Gastrocnemius medialis (tissue), 4 donors: ENCODE results near the gene KRT23. TPM values are rescaled to one million over a fixed set of nuclear protein-coding genes. Genes with fewer than 3 reads are reported as not detected.

Experiments used
- ATAC-seq, 2 donors: fragments of 150-250 bp; one replicate each; pipeline ENCODE4 v1.9.1; 2016
- DNase-seq, 2 donors: peaks; one replicate each; pipeline ENCODE4 v3.0.0-alpha.2; 2019
- H3K27ac ChIP-seq, 4 donors: fragments of 200-600 bp; sonication (generic); 1 replicate in 1 of 4; 2 replicates in 3 of 4; pipeline ENCODE4 v1.5.1; 2016 to 2018; ENCODE audit warnings: mild to moderate bottlenecking in 2 of 4, moderate library complexity in 1 of 4
- H3K27me3 ChIP-seq, 3 donors: fragments of 200-600 bp; sonication (generic) in 2 of 3; 1 replicate in 1 of 3; 2 replicates in 2 of 3; pipeline versions ENCODE4 v1.5.1 to v1.6.0; 2016 to 2019; ENCODE audit warnings: mild to moderate bottlenecking in 1 of 3, moderate library complexity in 1 of 3
- H3K36me3 ChIP-seq, 2 donors: fragments of 200-600 bp; sonication (generic) in 1 of 2; one replicate each; pipeline ENCODE4 v1.5.1; 2017 to 2018
- H3K4me1 ChIP-seq, 2 donors: fragments of 200-600 bp; sonication (generic) in 1 of 2; one replicate each; pipeline ENCODE4 v1.5.1; 2016 to 2017; ENCODE audit warnings: mild to moderate bottlenecking in 2 of 2
- H3K4me3 ChIP-seq, 4 donors: fragments of 200-600 bp; sonication (generic) in 3 of 4; 1 replicate in 1 of 4; 2 replicates in 3 of 4; pipeline ENCODE4 v1.5.1; 2016 to 2019; ENCODE audit warnings: mild to moderate bottlenecking in 2 of 4
- H3K9me3 ChIP-seq, 3 donors: fragments of 200-600 bp; sonication (generic) in 2 of 3; 1 replicate in 1 of 3; 2 replicates in 2 of 3; pipeline ENCODE4 v1.5.1; 2016 to 2019
- POLR2A ChIP-seq, 2 donors: fragments of 450-650 bp; IDR thresholded peaks; one replicate each; pipeline ENCODE4 v1.6.1; 2017; ENCODE audit warnings: antibody characterized with exemption in 2 of 2, mild to moderate bottlenecking in 2 of 2, moderate library complexity in 2 of 2
- in situ Hi-C, 4 donors: fragments of 200-750 bp; cut with MboI; loops; one replicate each; pipeline versions ENCODE4 v1.15.0 to v1.8.0; 2017; ENCODE audit warnings: low sequenced_read_pairs in 4 of 4
- intact Hi-C: fragments of 100-400 bp; cut with DNase I; formaldehyde crosslinking; loops from one replicate; pipeline ENCODE4 v1.15.1; 2023; ENCODE audit warnings: low total_unique reads
- total RNA-seq, 4 donors: library from RNA; depleted of rRNA; stranded (reverse); fragments of >200 nt; gene quantifications; one replicate each; pipeline versions ENCODE4 v1.1.0 to v1.2.3, GENCODE V29; 2016
- TF ChIP-seq, protein P1 (sequence below), 5 experiments: fragments of 450-650 bp in 3 of 5; fragments of 200-600 bp in 2 of 5; sonication (generic) in 2 of 5; IDR thresholded peaks in 4 of 5; conservative IDR thresholded peaks in 1 of 5; 1 replicate in 4 of 5; 2 replicates in 1 of 5; pipeline ENCODE4 v1.5.1; 2016 to 2019; ENCODE audit warnings: antibody characterized with exemption in 5 of 5, mild to moderate bottlenecking in 3 of 5, moderate library complexity in 3 of 5

The KRT23 gene
- total RNA-seq, 4 donors from 2014 or later = 0.42 TPM; not detected in 3

DNA sequence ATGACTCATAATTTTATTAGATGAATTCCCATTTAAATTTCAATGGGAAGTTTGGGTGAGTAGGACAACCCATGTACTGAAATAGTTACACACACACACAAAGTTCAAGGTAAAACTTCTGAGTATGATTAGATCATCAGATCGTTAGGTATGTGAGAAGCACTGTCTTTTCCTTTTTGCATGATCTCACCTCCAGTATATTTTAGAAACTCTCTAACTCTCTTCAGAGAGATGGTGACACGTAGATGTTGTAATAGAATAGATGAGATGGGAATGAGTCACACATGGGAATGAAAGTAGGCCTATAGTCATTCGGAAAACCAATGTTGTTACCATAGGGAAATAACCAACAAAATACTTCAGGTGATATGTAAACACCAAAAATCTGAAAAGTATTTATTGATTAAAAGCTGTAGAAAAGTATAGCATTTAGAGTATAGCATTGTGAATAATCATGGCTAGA lies 22.2 kb downstream of the KRT23 start:
- TF ChIP-seq, protein P1, sequence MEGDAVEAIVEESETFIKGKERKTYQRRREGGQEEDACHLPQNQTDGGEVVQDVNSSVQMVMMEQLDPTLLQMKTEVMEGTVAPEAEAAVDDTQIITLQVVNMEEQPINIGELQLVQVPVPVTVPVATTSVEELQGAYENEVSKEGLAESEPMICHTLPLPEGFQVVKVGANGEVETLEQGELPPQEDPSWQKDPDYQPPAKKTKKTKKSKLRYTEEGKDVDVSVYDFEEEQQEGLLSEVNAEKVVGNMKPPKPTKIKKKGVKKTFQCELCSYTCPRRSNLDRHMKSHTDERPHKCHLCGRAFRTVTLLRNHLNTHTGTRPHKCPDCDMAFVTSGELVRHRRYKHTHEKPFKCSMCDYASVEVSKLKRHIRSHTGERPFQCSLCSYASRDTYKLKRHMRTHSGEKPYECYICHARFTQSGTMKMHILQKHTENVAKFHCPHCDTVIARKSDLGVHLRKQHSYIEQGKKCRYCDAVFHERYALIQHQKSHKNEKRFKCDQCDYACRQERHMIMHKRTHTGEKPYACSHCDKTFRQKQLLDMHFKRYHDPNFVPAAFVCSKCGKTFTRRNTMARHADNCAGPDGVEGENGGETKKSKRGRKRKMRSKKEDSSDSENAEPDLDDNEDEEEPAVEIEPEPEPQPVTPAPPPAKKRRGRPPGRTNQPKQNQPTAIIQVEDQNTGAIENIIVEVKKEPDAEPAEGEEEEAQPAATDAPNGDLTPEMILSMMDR (IDR thresholded peaks at IDR 0.05 in 4 of 5, conservative IDR thresholded peaks at IDR 0.05 in 1 of 5) = no peak
- TF ChIP-seq POLR2A (IDR thresholded peaks at IDR 0.05) = no peak
- Histone ChIP-seq H3K36me3 (no peaks in the 10 kb centered on the region), H3K27ac (no peak overlapping the region), H3K4me1 (peaks cover 6 to 7% of the 10 kb centered on the region in 2 donors), H3K4me3 (no peak overlapping the region), H3K27me3 (no peaks in the 10 kb centered on the region), H3K9me3 (no peaks in the 10 kb centered on the region)
- in situ Hi-C loops (loop anchor here in 1 of 4 donors (25.0 kb wide), 2 partner anchors 397 to 572 kb away; partner anchors contain the start of genes KRT35, KRT36, KRTAP16-1 and KRTAP17-1), intact Hi-C loops (no loop called here)
- no peak for DNase-seq
- peak in 1 of 2 donors; percentile 51 for ATAC-seq

DNA sequence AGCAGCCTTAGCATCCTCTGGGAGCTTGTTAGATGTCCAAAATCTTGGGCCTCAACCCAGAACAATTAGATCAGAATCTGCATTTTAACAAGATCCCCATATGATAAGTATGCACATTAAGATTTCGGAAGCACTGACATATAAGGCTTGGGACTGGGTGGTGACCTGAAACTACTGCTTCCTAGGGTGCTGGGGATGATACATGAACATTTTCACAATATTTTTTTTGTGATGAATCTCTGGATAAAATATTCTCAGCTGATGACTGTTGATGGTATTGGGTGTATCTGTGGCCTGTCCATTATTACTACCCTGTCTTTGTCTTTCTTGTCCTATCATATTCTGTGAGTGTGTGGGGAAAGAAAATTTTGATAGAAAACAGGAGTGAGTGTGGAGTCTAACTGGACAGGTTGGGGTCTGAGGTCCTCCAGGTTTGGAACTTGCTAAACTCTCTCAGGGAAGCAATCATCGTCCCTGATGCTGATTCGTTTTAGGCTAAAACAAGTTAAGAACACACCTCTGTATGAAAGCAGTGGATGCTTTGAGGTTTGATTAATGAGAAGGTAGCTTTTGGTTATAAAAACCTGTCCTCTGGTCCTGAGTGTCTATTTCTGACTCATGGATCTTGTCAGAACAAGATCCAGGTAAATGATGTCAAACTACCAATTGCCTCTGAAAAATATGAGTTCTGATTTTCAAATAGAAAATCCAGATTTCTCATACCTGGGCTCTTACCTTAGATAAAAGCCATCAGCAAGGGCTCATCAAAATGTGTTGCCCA lies 23.2 kb downstream of the KRT23 start:
- in situ Hi-C loops = loop anchor here in 1 of 4 donors (25.0 kb wide), 2 partner anchors 398 to 573 kb away; partner anchors contain the start of genes KRT35, KRT36, KRTAP16-1 and KRTAP17-1
- no peak for ATAC-seq
- H3K9me3 ChIP-seq = no peaks in the 10 kb centered on the region
- intact Hi-C loops = loop anchor here (5.0 kb wide), 1 partner anchor 38 kb away; no protein-coding TSS in a partner anchor
- H3K27ac ChIP-seq = no peak overlapping the region
- no peak overlapping the region for H3K4me3 ChIP-seq
- H3K27me3 ChIP-seq = no peaks in the 10 kb centered on the region
- no peak for DNase-seq
- no peak for TF ChIP-seq POLR2A (IDR thresholded peaks at IDR 0.05)
- TF ChIP-seq, protein P1 (IDR thresholded peaks at IDR 0.05 in 4 of 5, conservative IDR thresholded peaks at IDR 0.05 in 1 of 5) = no peak
- peaks cover 15% of the 10 kb centered on the region in 2 donors for H3K4me1 ChIP-seq
- H3K36me3 ChIP-seq = no peaks in the 10 kb centered on the region

DNA sequence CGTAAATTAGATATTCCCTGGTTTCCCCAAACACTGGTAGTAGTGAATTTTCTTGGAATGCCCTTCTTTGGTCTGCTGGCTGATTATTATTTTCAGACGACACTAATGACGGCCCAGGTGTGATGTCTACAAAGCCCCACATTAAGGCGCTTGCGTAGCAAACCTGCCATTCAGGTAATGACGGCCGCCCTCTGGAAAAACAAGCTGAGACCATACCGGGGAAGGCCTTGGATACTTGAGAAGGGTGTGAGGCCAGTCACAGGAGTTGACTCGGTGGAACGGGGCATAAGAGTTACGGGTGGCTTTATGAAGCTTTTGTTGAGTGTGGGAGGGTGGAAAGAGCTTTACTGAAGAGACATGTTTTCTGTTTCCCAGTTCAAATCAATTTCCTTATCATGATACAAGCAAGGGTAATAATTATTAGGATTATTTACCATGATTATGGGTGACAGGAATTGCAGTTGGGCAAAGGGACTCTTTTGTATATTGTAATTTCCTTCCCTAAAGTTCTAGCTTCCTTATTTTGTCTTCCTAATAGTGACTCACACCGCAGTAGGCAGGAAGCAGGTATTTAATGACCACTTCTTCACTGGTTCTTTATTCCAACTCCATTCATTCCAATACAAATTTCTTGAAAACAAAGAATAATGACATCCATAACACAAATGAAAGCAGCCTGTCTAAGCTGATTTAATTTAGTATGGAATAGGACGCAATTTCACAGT lies 24.8 kb downstream of the KRT23 start:
- no peaks in the 10 kb centered on the region for H3K9me3 ChIP-seq
- H3K27me3 ChIP-seq = no peaks in the 10 kb centered on the region
- peaks cover 15% of the 10 kb centered on the region in 2 donors for H3K4me1 ChIP-seq
- no peak for DNase-seq
- in situ Hi-C loops (loop anchor here in 1 of 4 donors (25.0 kb wide), 2 partner anchors 400 to 575 kb away; partner anchors contain the start of genes KRT35, KRT36, KRTAP16-1 and KRTAP17-1), intact Hi-C loops (loop anchor here (5.0 kb wide), 1 partner anchor 40 kb away; no protein-coding TSS in a partner anchor)
- no peak for ATAC-seq
- no peak overlapping the region for H3K27ac ChIP-seq
- H3K36me3 ChIP-seq = no peaks in the 10 kb centered on the region
- TF ChIP-seq, protein P1 (IDR thresholded peaks at IDR 0.05 in 4 of 5, conservative IDR thresholded peaks at IDR 0.05 in 1 of 5) = no peak
- no peak for TF ChIP-seq POLR2A (IDR thresholded peaks at IDR 0.05)
- no peak overlapping the region for H3K4me3 ChIP-seq

DNA sequence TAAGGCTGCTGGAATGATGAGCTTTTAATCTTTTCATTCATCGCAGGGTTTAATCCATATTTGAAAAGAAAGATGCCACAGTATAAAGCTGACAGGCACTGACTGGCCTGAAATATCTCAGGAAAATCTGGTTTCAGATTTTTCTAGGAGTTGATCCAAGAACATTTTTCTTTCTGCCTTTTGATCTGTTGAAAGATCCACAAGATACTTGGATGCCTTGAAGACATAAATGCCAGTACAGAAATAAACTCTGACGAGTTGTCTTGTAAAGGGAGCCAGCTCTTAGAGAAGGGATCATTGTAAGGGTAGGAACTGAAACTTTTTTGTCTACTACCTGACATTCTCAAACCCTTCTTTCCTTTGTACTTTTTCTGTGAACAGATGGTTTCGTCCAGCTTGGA lies 27.0 kb downstream of the KRT23 start:
- no peaks in the 10 kb centered on the region for H3K36me3 ChIP-seq
- peak; percentile 77 to 88 for ATAC-seq
- DNase-seq = no peak
- in situ Hi-C loops = loop anchor here in 1 of 4 donors (25.0 kb wide), 2 partner anchors 402 to 577 kb away; partner anchors contain the start of genes KRT35, KRT36, KRTAP16-1 and KRTAP17-1
- TF ChIP-seq POLR2A (IDR thresholded peaks at IDR 0.05) = no peak
- TF ChIP-seq, protein P1 (IDR thresholded peaks at IDR 0.05 in 4 of 5, conservative IDR thresholded peaks at IDR 0.05 in 1 of 5) = no peak
- peak overlapping the region in 2 of 4 donors; percentile 9 to 34 for H3K27ac ChIP-seq
- intact Hi-C loops = loop anchor here (2.0 to 5.0 kb wide), 2 partner anchors 42 to 70 kb away; no protein-coding TSS in a partner anchor
- H3K27me3 ChIP-seq = peaks cover 0 to 9% (median 0%) of the 10 kb centered on the region in 3 donors
- no peaks in the 10 kb centered on the region for H3K9me3 ChIP-seq
- H3K4me1 ChIP-seq = peaks cover 15% of the 10 kb centered on the region in 2 donors
- H3K4me3 ChIP-seq = no peak overlapping the region
